Measurements from ENCODE around the gene FLACC1. TPM values are rescaled to one million over a fixed set of nuclear protein-coding genes. Genes with fewer than 3 reads are reported as not detected.

The FLACC1 gene
- total and polyA plus RNA-seq, 2 of the 8 experiments (the other 6 are each of a cell fraction or from before 2014, with no cell fraction given) = 0.58 TPM; not detected in 1

DNA sequence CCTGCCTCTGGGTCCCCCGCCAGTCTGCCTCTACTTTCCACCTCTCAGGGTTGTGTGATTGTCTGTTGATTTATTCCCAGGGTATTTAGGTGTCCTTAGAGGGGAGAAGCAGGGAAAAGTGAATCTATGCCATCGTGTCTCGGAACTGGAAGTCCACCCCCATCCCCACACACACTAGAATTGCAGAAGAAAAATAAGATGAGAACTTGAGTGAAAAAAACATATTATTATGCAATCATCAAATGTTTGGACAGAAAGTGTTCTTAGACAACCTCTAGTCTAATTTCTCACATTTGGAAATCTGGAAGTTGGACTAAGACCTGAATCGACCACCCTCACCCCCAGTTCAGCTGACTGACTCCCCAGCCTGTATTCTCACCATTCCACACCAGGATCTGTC is 110.9 kb downstream of the FLACC1 start:
- H2AK5ac ChIP-seq (ENCODE audit: low read depth, low read length) = no peak overlapping the region
- no peak for FAIRE-seq
- no peak overlapping the region for H4K5ac ChIP-seq (ENCODE audit: insufficient read length, low read depth, low read length)
- H3K23ac ChIP-seq (ENCODE audit: insufficient read length) = no peak overlapping the region
- WGBS, 2 experiments (ENCODE audit: extremely low coverage in 1 of 2, insufficient coverage in 1 of 2, insufficient read length in 1 of 2, insufficient replicate concordance in 2 of 2, low coverage in 1 of 2, low lambda C conversion rate in 2 of 2, missing lambda C conversion rate in 1 of 2) = 69% methylated on average over 4 of the region's 4 CpGs; no CpG with 5 or more reads in 1 of the 2 experiments
- H3K79me1 ChIP-seq (ENCODE audit: low read depth, low read length) = no peaks in the 10 kb centered on the region
- H2BK20ac ChIP-seq (ENCODE audit: low read length) = no peak overlapping the region
- no peak overlapping the region for H3K27ac ChIP-seq (ENCODE audit: low read depth, low read length)
- no peaks in the 10 kb centered on the region for H4K20me1 ChIP-seq (replicated peaks in 1 of 2; ENCODE audit: control insufficient read depth in 1 of 2, insufficient read depth in 2 of 2, low read length in 2 of 2)
- no peak overlapping the region for H2BK15ac ChIP-seq (ENCODE audit: low read length)
- ChIA-PET POLR2A (ENCODE audit: partially characterized antibody) (no interaction called here), CTCF (ENCODE audit: partially characterized antibody) (interaction anchor here (1.5 to 1.6 kb wide), 2 partner anchors 14 to 29 kb away, joined by 5 to 7 read pairs; no protein-coding TSS in a partner anchor)
- no peaks in the 10 kb centered on the region for H3K4me1 ChIP-seq (replicated peaks in 1 of 4; ENCODE audit: control insufficient read depth in 3 of 4, insufficient read depth in 4 of 4, low read length in 3 of 4)
- H3K27me3 ChIP-seq (replicated peaks in 1 of 4; ENCODE audit: control insufficient read depth in 3 of 4, extremely low read depth in 1 of 4, insufficient read depth in 3 of 4, low read length in 3 of 4) = no peaks in the 10 kb centered on the region
- H3K4ac ChIP-seq (replicated peaks; ENCODE audit: insufficient read length, low read depth, low read length) = no peak overlapping the region
- no peaks in the 10 kb centered on the region for H3K9me3 ChIP-seq (ENCODE audit: insufficient read depth in 2 of 2, low read depth in 1 of 2, low read length in 1 of 2)
- no peak overlapping the region for H2BK12ac ChIP-seq (ENCODE audit: low read depth, low read length)
- H3K4me2 ChIP-seq (ENCODE audit: insufficient read depth in 1 of 2, low read depth in 2 of 2, low read length in 2 of 2) = no peak overlapping the region
- H4K8ac ChIP-seq (ENCODE audit: extremely low read depth, insufficient read depth, low read length) = no peak overlapping the region
- no peak overlapping the region for H3K18ac ChIP-seq (ENCODE audit: extremely low read depth, low read length)
- H2AFZ ChIP-seq (ENCODE audit: low read length) = no peak overlapping the region
- H3K4me3 ChIP-seq (ENCODE audit: extremely low read depth in 1 of 4, insufficient read depth in 2 of 4, low read depth in 3 of 4, low read length in 4 of 4) = no peak overlapping the region
- no peak for DNase-seq (ENCODE audit: low read depth in 1 of 2, low spot score in 2 of 2)
- no peaks in the 10 kb centered on the region for H3K23me2 ChIP-seq (ENCODE audit: low read depth, low read length)
- no peak overlapping the region for H3K56ac ChIP-seq (replicated peaks; ENCODE audit: insufficient read length, low read depth, low read length)
- no peak overlapping the region for H3K14ac ChIP-seq (ENCODE audit: insufficient read length)
- H2BK5ac ChIP-seq (ENCODE audit: low read depth, low read length) = no peak overlapping the region
- no peak overlapping the region for H3K9ac ChIP-seq (replicated peaks in 1 of 4; ENCODE audit: extremely low read depth in 1 of 4, low read depth in 3 of 4, low read length in 3 of 4)
- no peak overlapping the region for H2BK120ac ChIP-seq (replicated peaks; ENCODE audit: low read depth, low read length)
- H3K79me2 ChIP-seq (ENCODE audit: control insufficient read depth in 1 of 2, insufficient read depth in 2 of 2, low read length in 2 of 2) = no peaks in the 10 kb centered on the region
- no peak overlapping the region for H4K91ac ChIP-seq (replicated peaks; ENCODE audit: insufficient read length, low read length)
- no peaks in the 10 kb centered on the region for H3K36me3 ChIP-seq (ENCODE audit: control insufficient read depth in 2 of 4, insufficient read depth in 4 of 4, low read length in 3 of 4)
- no peak for TF ChIP-seq HDAC2 (IDR thresholded peaks at IDR 0.05; ENCODE audit: borderline replicate concordance in 1 of 2, low read depth in 2 of 2, low read length in 2 of 2)
- TF ChIP-seq SAP30 (IDR thresholded peaks at IDR 0.05; ENCODE audit: insufficient read depth, insufficient replicate concordance, low read length) = no peak
- no peak for TF ChIP-seq EZH2 (IDR thresholded peaks at IDR 0.05; ENCODE audit: low read depth, low read length, severe bottlenecking)
- TF ChIP-seq JUN (IDR thresholded peaks at IDR 0.05; ENCODE audit: low read depth, low read length) = no peak
- TF ChIP-seq MAX (IDR thresholded peaks at IDR 0.05) = no peak
- TF ChIP-seq, protein P1, sequence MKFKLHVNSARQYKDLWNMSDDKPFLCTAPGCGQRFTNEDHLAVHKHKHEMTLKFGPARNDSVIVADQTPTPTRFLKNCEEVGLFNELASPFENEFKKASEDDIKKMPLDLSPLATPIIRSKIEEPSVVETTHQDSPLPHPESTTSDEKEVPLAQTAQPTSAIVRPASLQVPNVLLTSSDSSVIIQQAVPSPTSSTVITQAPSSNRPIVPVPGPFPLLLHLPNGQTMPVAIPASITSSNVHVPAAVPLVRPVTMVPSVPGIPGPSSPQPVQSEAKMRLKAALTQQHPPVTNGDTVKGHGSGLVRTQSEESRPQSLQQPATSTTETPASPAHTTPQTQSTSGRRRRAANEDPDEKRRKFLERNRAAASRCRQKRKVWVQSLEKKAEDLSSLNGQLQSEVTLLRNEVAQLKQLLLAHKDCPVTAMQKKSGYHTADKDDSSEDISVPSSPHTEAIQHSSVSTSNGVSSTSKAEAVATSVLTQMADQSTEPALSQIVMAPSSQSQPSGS (IDR thresholded peaks at IDR 0.05; ENCODE audit: low read length) = no peak
- no peak for TF ChIP-seq SIX5 (IDR thresholded peaks at IDR 0.05; ENCODE audit: low read depth, low read length)
- no peak for TF ChIP-seq NRF1 (IDR thresholded peaks at IDR 0.05; ENCODE audit: low read depth, low read length)
- no peak for TF ChIP-seq YY1 (IDR thresholded peaks at IDR 0.05; ENCODE audit: low read depth, low read length)
- no peak for TF ChIP-seq TEAD4 (IDR thresholded peaks at IDR 0.05; ENCODE audit: low read depth, low read length)
- no peak for TF ChIP-seq RXRA (IDR thresholded peaks at IDR 0.05; ENCODE audit: insufficient read depth, low read depth, low read length)
- no peak for TF ChIP-seq JUND (IDR thresholded peaks at IDR 0.05; ENCODE audit: low read length)
- no peak for TF ChIP-seq TAF1 (IDR thresholded peaks at IDR 0.05; ENCODE audit: low read depth, low read length)

All from H1 (cell line).